SK-N-SH treated with all-trans-retinoic acid at 6 μM for 48 hours (cell line): ENCODE data around the gene BLOC1S4.

Experiments
- ATAC-seq: fragments of 200-7000 bp; cut with Tn5 transposase; 3 replicates; pipeline ENCODE4 v1.9.1; 2020; ENCODE audit warnings: mild to moderate bottlenecking, moderate library complexity
- ARNTL ChIP-seq: fragments of 450-650 bp; formaldehyde crosslinking; IDR thresholded peaks from 2 replicates; pipeline ENCODE4 v1.5.0; 2020; ENCODE audit warnings: low read depth, mild to moderate bottlenecking, moderate library complexity, borderline replicate concordance
- BACH2 ChIP-seq: fragments of 250-450 bp; sonication (Bioruptor Pico); IDR thresholded peaks from 2 replicates; pipeline ENCODE4 v1.9.0; 2021; ENCODE audit warnings: mild to moderate bottlenecking, borderline replicate concordance
- ISL1 ChIP-seq: fragments of 250-450 bp; sonication (Bioruptor Pico); IDR thresholded peaks from 2 replicates; pipeline ENCODE4 v2.1.2; 2022; ENCODE audit warnings: mild to moderate bottlenecking, moderate library complexity
- OSR1 ChIP-seq: fragments of 250-450 bp; sonication (Bioruptor Pico); IDR thresholded peaks from 2 replicates; pipeline ENCODE4 v1.8.0; 2022; ENCODE audit warnings: moderate library complexity, mild to moderate bottlenecking, inconsistent platforms
- PPARA ChIP-seq: fragments of 250-450 bp; sonication (Bioruptor Pico); IDR thresholded peaks from 2 replicates; pipeline ENCODE4 v1.5.0; 2020; ENCODE audit warnings: mild to moderate bottlenecking, borderline replicate concordance
- SNAI2 ChIP-seq: fragments of 250-450 bp; sonication (Bioruptor Pico); IDR thresholded peaks from 2 replicates; pipeline ENCODE4 v1.5.0; 2020; ENCODE audit warnings: mild to moderate bottlenecking, moderate library complexity
- TSHZ2 ChIP-seq: fragments of 250-450 bp; sonication (Bioruptor Pico); IDR thresholded peaks from 2 replicates; pipeline ENCODE4 v1.5.0; 2020; ENCODE audit warnings: mild to moderate bottlenecking, moderate library complexity
- ZC3H10 ChIP-seq: fragments of 250-450 bp; sonication (Bioruptor Pico); IDR thresholded peaks from 2 replicates; pipeline ENCODE4 v1.5.1; 2021; ENCODE audit warnings: mild to moderate bottlenecking, moderate library complexity
- ZFP3 ChIP-seq: fragments of 250-450 bp; sonication (Bioruptor Pico); IDR thresholded peaks from 2 replicates; pipeline ENCODE4 v1.5.0; 2020; ENCODE audit warnings: mild to moderate bottlenecking, moderate library complexity
- ZFP30 ChIP-seq: fragments of 450-650 bp; formaldehyde crosslinking; IDR thresholded peaks from 2 replicates; pipeline ENCODE4 v1.5.0; 2022; ENCODE audit warnings: mild to moderate bottlenecking, moderate library complexity
- ZNF70 ChIP-seq: fragments of 450-650 bp; formaldehyde crosslinking; IDR thresholded peaks from 2 replicates; pipeline ENCODE4 v1.5.0; 2020; ENCODE audit warnings: mild to moderate bottlenecking, moderate library complexity
- TF ChIP-seq, protein P1 (sequence below): fragments of 250-450 bp; sonication (Bioruptor Pico); IDR thresholded peaks from 2 replicates; pipeline ENCODE4 v1.5.1; 2020; ENCODE audit warnings: low read depth, mild to moderate bottlenecking, moderate library complexity
- TF ChIP-seq, protein P2 (sequence below): fragments of 250-450 bp; sonication (Bioruptor Pico); IDR thresholded peaks from 2 replicates; pipeline ENCODE4 v1.5.1; 2021; ENCODE audit warnings: mild to moderate bottlenecking, moderate library complexity
- TF ChIP-seq, protein P3 (sequence below): fragments of 250-450 bp; sonication (Bioruptor Pico); IDR thresholded peaks from 2 replicates; pipeline ENCODE4 v1.8.0; 2020; ENCODE audit warnings: mild to moderate bottlenecking, moderate library complexity, borderline replicate concordance

Gene BLOC1S4

DNA sequence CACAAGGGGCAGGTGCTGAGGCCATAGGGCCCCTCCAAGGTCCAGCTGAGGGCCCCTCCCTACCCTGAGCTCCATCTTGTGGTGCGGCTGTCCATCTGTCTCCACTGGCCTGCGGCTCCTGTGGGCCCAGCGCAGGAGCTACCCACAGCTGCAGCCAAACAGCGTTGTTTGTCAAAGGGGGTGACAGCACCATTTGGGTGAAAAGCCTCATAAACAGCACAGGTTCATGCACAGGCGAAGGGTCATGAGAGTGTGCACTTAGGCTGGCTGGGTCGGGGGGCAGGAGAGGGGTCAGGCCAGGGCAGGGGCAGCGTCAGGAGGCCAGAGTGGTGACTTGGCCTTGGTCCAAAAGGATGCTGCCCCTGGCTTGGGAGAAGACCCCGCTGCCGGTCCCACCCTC lies 32.3 kb downstream of the BLOC1S4 start:
- ATAC-seq: no peak
- TF ChIP-seq SNAI2 (CRISPR knock-in tag) (no peak), ZFP30 (CRISPR knock-in tag) (no peak), ZNF70 (CRISPR knock-in tag) (no peak), ISL1 (CRISPR knock-in tag) (no peak), TSHZ2 (no peak), OSR1 (no peak), PPARA (CRISPR knock-in tag) (no peak), ARNTL (CRISPR knock-in tag) (no peak), BACH2 (CRISPR knock-in tag) (no peak), ZFP3 (CRISPR knock-in tag) (no peak)
- TF ChIP-seq, protein P1, sequence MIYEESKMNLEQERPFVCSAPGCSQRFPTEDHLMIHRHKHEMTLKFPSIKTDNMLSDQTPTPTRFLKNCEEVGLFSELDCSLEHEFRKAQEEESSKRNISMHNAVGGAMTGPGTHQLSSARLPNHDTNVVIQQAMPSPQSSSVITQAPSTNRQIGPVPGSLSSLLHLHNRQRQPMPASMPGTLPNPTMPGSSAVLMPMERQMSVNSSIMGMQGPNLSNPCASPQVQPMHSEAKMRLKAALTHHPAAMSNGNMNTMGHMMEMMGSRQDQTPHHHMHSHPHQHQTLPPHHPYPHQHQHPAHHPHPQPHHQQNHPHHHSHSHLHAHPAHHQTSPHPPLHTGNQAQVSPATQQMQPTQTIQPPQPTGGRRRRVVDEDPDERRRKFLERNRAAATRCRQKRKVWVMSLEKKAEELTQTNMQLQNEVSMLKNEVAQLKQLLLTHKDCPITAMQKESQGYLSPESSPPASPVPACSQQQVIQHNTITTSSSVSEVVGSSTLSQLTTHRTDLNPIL: no peak
- TF ChIP-seq, protein P2, sequence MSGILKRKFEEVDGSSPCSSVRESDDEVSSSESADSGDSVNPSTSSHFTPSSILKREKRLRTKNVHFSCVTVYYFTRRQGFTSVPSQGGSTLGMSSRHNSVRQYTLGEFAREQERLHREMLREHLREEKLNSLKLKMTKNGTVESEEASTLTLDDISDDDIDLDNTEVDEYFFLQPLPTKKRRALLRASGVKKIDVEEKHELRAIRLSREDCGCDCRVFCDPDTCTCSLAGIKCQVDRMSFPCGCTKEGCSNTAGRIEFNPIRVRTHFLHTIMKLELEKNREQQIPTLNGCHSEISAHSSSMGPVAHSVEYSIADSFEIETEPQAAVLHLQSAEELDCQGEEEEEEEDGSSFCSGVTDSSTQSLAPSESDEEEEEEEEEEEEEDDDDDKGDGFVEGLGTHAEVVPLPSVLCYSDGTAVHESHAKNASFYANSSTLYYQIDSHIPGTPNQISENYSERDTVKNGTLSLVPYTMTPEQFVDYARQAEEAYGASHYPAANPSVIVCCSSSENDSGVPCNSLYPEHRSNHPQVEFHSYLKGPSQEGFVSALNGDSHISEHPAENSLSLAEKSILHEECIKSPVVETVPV (CRISPR knock-in tag): no peak

DNA sequence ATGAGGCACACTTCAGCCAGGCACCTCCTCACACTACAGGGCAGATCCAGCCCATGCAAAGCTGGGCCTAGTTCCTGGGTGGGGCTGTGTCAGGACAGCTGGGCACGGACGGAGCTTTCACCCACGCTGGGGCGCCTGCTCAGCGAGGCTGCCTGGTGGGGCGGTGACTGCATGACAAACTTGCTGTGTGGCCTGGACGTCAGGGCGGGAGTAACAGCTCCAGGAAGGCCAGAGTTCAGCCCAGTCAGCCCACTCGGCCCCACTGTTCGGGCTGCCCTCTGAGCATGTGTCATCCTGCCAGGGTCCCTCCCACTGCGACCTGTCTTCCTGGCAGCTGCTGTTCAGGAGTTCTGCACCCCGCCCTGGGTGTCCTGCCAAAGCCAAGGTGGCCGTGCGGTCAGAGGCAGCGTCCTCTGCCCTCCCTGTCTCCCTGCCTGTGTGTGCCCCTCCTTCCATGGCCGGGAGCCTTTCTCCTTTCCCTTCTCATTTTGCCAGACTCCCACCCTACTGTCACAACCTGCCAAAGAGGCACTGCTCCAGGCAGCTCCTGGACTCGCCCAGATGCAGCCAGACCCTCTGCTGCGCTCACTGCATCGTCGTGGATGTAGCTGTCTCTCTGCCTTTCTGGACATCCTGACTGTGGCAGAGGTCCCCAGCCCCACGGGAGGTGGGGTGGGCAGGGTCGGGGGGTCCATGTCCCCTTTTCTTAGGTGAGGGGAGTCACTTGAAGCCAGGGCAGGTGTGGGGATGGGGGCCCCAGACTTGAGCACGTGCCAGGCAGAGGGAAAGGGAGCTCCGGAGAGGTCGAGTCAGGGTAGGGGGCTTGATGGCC lies 33.6 kb downstream of the BLOC1S4 start:
- ATAC-seq: no peak
- no peak for TF ChIP-seq ZC3H10 (CRISPR knock-in tag)
- TF ChIP-seq, protein P3, sequence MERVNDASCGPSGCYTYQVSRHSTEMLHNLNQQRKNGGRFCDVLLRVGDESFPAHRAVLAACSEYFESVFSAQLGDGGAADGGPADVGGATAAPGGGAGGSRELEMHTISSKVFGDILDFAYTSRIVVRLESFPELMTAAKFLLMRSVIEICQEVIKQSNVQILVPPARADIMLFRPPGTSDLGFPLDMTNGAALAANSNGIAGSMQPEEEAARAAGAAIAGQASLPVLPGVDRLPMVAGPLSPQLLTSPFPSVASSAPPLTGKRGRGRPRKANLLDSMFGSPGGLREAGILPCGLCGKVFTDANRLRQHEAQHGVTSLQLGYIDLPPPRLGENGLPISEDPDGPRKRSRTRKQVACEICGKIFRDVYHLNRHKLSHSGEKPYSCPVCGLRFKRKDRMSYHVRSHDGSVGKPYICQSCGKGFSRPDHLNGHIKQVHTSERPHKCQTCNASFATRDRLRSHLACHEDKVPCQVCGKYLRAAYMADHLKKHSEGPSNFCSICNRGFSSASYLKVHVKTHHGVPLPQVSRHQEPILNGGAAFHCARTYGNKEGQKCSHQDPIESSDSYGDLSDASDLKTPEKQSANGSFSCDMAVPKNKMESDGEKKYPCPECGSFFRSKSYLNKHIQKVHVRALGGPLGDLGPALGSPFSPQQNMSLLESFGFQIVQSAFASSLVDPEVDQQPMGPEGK: no peak
- TF ChIP-seq, protein P2 (CRISPR knock-in tag): no peak
- no peak for TF ChIP-seq SNAI2 (CRISPR knock-in tag)
- TF ChIP-seq ZFP3 (CRISPR knock-in tag): no peak
- no peak for TF ChIP-seq TSHZ2
